K562 (cell line): ENCODE measurements around the gene PLXDC2.

Source experiments
- DPF2 ChIP-seq: fragments of 450-650 bp; IDR thresholded peaks from 2 replicates; pipeline ENCODE4 v1.6.1; 2016
- GMEB1 ChIP-seq: fragments of 250-450 bp; sonication (Bioruptor Pico); IDR thresholded peaks from 2 replicates; pipeline ENCODE4 v1.4.0; 2020; ENCODE audit warnings: mild to moderate bottlenecking
- HOMEZ ChIP-seq: fragments of 250-450 bp; sonication (Bioruptor Pico); IDR thresholded peaks from 2 replicates; pipeline ENCODE4 v1.4.0; 2020; ENCODE audit warnings: mild to moderate bottlenecking, moderate library complexity
- MXI1 ChIP-seq: IDR thresholded peaks from 2 replicates; pipeline ENCODE4 v1.6.1; 2011; ENCODE audit warnings: low read depth, mild to moderate bottlenecking, improper control_type of control experiment, low read length

GRCh38 chr10:20133669-20134189, 317.5 kb downstream of the PLXDC2 start:
- no peak for TF ChIP-seq GMEB1 (CRISPR knock-in tag)
- no peak for TF ChIP-seq MXI1
- no peak for TF ChIP-seq HOMEZ (CRISPR knock-in tag)
- TF ChIP-seq DPF2, result no peak
